CD4-positive, alpha-beta T cell treated with Interleukin-6 for 4 hours (primary cell): ENCODE measurements around the gene DRGX.

Experiments used
- DNase-seq: peaks from one replicate; pipeline ENCODE4 v3.0.0-alpha.2; 2020; ENCODE audit warnings: mixed read lengths

Gene DRGX

DNA sequence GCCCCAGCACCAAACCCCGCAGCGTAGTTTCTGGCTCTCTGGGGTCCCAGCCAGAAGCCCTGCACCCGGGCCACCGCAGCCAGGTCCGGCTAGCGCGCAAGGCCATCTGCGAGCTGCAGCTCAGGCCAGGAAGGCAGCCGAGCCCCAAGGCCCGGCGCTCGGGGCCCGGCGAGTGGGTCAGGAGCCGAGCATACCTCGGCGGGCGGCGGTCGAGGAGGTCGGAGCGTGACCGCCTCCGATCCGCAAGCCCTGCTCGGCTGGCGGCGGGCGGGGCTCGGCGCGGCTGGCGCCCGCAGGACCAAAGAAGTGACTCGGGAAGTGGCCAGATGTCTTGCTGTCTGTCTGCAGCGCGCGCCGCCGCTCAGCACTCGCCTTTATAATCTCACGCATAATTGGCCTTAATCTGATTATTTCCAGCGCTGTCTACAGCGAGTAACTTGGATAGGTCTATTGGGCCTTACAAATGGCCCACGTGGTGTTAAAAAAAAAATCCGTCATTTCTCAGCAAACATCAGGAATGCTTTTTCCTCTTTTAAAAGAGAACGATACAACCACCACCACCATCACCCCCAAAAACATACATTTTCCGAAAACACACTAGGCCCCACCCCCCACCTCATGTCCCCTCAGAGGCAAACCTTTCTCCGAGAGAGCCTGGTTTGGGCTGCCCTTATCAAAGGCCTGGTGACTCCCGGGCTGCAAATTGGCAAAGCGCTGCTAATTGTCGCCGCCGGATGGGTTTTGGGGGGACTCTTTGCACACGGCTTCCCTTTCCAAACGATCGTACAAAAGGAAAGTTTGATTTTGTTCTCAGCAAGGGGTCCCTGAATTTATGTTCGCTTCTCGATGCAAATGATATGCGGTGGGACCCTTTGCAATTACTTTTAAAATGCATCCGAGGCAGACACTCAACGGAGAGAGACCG, at the start of gene DRGX:
TSS of gene DRGX (minus strand) at position 349 of the 925 bp plus-strand sequence. CDS start 649 bp downstream, outside the sequence.
- DNase-seq = no peak

GRCh38 chr10:49444349-49444748, 48.5 kb upstream of the DRGX start:
- DNase-seq = no peak

DNA sequence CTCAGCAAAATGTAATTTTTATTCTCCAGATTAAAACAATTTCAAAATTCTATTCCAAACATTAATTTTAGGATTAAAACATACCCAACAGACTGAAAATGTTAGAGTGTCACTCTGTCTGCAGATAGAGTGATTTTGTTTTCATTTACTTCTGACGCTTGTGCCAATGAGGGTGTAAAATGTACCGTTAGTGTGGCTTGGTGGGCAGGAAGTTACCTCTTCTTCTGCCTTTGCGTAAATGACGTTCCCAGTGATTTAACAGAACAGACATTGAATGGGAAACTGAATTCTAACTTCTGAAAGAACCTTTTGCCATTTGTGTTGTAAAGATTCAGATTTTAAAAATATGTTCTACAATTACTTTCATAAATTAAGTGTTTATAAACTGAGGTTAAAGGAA, 47.0 kb upstream of the DRGX start:
- no peak for DNase-seq

GRCh38 chr10:49441488-49442476, 45.9 kb upstream of the DRGX start:
- no peak for DNase-seq

DNA sequence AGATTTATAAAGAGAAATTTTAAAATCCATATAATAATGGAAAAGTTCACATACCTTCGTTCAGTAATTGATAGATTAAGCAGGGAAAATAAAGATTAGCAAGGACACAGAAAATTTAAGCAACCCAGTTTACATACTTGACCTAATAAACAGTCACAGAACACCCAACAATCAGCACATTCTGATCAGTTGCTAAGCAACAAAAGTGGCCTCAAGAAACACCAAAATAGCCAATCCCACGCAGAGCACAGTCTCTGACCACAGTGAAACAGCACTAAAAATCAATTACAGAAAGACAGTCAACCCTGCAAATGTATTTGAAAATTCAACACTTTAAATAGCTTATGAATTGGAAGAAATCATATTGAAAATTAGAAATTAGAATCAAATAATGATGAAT, 39.3 kb upstream of the DRGX start:
- DNase-seq = no peak

- no peak for DNase-seq
Measured at GRCh38 chr10:49433069-49433468, 37.2 kb upstream of the DRGX start.

DNA sequence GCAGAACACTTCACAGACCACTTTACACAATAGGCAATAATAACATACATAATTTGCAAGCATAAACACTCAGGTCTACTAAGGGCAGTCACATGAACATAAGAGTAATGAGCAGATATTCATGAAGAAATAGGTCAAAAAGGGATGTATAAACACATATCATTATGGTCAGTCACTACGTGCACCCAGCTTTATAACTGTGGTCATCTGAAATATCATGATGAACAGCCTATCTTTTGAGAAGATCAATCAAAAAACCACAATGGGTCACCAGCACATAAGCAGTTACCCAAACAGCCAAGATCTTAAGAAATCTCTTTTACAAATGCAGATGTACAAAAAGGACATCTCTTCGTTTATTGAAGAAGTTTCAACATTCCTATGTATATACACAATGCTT, 35.5 kb upstream of the DRGX start:
- no peak for DNase-seq

- no peak for DNase-seq
Measured at GRCh38 chr10:49429458-49429857, 33.6 kb upstream of the DRGX start.

DNA sequence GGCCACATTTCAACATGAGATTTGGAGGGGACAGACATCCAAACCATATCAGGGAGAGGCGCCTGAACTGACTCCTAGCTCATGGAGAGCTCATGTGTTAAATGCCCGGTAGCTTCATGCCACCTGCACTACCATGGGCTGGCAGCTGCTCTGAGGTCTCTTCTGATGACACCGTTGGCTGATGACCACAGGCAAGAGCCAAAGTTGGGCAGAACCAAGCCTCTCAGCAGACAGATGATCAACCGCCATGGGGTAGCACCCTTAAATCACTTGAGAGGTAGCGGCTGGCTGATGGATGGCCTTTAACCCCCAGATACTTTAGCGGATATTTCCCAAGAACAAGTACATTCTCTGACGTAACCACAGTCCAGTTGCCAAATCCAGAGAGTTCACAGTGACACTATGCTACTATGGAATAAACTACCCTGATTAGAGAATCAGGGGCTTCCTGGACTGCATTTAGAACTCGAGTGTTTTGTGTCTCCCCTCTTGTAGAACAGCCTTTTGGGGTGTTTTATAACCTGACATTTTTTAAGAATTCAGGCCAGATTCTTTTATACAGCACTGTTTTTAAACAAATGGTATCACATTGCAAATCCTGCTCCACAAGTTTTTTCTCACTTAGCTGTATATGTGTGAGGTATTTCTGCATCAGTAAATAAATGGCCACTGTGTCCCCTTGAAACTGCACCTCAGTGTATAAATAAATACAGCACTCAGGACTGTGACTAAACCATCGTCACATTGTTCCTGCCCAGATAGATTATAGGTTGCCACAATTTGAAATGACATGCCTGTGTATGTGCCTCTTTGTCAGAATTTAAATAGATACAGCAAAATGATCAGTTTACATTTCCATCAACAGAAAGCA, 30.8 kb upstream of the DRGX start:
- DNase-seq = no peak

DNA sequence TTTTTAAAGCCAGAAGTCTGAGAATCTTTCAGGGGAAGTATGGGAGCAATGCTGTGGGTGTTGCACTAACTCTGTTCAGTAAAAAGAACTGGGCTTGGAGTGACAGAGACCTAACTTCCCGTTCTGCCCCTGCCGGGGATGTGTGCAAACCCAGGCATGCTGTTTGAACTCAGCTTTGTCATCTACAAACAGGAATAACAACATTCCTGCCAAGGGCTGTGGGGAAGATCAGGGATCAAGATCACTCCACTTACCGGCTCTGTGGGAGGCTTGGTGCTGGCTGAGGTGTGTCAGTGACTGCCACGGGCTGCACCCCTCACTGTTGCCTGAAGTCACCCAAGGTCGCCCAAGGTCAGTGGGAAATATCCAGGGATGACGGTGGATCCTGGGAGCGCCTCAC, 23.1 kb upstream of the DRGX start:
- DNase-seq = no peak

- no peak for DNase-seq
Measured at GRCh38 chr10:49418328-49418727, 22.4 kb upstream of the DRGX start.

DNA sequence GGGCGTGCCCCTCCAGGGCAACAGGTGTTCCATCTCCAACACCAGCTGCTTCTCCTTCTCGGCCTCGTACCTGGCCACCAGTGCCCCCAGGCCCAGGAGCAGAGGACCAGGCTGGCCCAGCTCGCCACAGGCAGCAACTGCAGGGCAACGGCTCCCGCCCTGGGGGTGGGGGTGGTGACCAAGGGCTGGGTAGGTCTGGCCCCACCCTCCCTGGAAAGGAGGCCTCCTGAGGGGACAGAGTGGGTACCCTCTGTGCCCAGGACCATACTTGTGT, 22.1 kb upstream of the DRGX start:
- no peak for DNase-seq

GRCh38 chr10:49417311-49418052, 21.6 kb upstream of the DRGX start:
- DNase-seq = no peak

DNA sequence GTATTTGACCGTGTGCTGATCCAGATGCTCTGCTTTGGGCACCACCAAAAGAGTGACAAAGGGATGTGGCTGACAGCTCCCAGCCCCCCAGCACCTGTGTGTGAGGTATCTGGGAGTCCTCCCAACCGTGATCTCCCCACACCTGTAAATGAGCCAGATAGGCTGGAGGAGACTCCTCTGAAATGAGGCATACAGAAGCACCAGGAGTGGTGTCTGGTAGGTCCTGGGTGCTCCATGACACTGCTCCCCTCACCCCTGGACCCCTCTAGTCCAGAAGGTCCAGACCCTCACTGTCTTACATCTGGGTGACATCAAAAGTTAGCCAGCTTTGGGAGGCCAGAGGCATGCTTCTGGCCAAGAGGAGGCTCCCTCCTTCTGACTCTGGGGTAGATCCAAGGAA, 20.0 kb upstream of the DRGX start:
- DNase-seq = no peak

GRCh38 chr10:49415109-49415508, 19.2 kb upstream of the DRGX start:
- DNase-seq = no peak

- no peak for DNase-seq
Measured at GRCh38 chr10:49414496-49414895, 18.6 kb upstream of the DRGX start.

GRCh38 chr10:49412571-49412970, 16.7 kb upstream of the DRGX start:
- no peak for DNase-seq

- no peak for DNase-seq
Measured at GRCh38 chr10:49410365-49411074, 14.6 kb upstream of the DRGX start.

DNA sequence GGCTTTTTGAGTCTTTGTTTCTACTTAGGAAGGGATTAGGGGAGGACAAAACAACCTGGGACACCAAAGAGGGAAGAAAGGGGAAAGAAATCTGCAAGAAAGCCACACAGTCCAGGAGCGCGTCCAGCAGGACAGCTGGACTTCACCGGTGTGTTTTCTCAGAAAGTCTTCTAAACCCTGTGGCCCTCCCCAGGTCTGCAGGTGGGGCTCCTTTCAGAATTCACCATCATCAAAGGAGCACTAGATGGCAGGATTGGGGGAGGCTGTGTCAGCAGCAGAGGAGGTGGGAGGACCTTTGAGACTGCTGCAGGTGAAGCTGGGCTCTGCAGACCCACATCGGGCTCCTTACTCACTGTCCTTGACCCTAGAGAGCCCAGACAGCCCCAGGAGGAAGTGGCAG, 13.9 kb upstream of the DRGX start:
- DNase-seq = no peak

GRCh38 chr10:49408519-49409306, 12.8 kb upstream of the DRGX start:
- no peak for DNase-seq
